HG02759 (cell line): ENCODE measurements around the gene ULK1.
A peak's percentile ranks its signal among the peaks of the same experiment; 100 is the strongest.
"Not testable (repeated sequence)": the region's sequence is repeated elsewhere in the genome, so short reads cannot be mapped to it uniquely, and the experiment has no call there.

Experiments used
- ATAC-seq: cut with Tn5 transposase; IDR thresholded peaks from one replicate; pipeline ENCODE4 v1.9.1; 2021; ENCODE audit warnings: mild to moderate bottlenecking, moderate library complexity; ENCODE audit not compliant: unreplicated experiment

ULK1 gene

GRCh38 chr12:131885543-131886057, 8.8 kb upstream of the ULK1 start:
- no peak for ATAC-seq

DNA sequence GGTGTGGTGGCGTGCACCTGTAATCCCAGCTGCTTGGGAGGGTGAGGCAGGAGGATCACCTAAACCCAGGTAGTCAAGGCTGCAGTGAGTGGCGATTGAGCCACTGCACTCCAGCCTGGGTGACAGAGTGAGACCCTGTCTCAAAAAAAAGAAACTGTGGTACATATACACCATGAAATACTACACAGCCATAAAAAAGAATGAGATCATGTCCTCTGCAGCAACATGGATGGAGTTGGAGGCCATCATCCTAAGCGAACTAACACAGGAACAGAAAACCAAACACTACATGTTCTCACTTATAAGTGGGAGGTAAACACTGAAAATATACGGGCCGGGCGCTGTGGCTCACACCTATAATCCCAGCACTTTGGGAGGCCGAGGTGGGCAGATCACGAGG, 2.7 kb upstream of the ULK1 start:
- not testable (repeated sequence) for ATAC-seq

- ATAC-seq: no peak
Measured at GRCh38 chr12:131892711-131893604, 1.5 kb upstream of the ULK1 start.

GRCh38 chr12:131893605-131894312, 663 bp upstream of the ULK1 start:
- no peak for ATAC-seq

DNA sequence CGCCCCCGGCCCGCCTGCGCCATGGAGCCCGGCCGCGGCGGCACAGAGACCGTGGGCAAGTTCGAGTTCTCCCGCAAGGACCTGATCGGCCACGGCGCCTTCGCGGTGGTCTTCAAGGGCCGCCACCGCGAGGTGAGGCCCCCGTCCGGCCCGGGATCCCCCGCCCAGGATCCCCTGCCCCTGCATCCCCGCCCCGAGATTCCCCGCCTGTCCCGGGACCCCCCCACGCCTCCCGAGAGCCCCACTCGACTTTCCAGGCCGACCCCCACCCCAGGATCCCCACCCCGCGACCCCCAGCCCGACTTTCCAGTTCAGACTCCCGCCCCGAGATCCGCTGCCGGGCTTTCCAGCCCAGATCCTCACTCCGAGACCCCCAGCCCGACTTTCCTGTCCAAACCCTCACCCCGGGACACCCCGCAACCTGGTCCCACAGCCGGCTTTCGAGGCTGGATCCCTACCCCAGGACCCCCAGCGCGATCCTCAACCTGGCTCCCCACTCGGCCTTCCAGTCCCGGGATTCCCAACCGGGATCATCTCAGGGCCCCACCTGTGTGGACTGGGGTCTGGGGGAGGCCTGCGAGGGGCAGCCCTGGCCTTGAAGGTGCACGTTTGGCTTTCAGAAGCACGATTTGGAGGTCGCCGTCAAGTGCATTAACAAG, 688 bp downstream of the ULK1 start:
- ATAC-seq: no peak

DNA sequence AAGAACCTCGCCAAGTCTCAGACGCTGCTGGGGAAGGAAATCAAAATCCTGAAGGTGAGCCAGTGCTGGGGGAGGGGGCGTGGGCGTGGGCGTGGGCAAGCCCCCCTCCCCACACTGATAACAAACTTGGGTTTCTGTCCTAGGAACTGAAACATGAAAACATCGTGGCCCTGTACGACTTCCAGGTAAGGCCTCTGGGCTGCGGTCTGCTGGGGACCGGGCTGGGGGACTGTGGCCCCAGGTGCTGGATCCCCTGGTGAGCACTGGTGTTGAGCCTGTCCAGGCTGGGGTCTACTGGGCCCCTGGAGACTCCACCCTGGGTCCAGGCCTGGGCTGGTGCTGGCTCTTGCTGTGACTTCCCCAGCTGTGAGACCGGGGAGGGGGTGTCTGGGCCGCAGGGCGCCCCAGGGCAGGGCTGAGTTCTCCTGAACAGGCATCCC, 1.2 kb downstream of the ULK1 start:
- no peak for ATAC-seq

GRCh38 chr12:131896080-131896810, 1.8 kb downstream of the ULK1 start:
- peak; percentile 68 for ATAC-seq

DNA sequence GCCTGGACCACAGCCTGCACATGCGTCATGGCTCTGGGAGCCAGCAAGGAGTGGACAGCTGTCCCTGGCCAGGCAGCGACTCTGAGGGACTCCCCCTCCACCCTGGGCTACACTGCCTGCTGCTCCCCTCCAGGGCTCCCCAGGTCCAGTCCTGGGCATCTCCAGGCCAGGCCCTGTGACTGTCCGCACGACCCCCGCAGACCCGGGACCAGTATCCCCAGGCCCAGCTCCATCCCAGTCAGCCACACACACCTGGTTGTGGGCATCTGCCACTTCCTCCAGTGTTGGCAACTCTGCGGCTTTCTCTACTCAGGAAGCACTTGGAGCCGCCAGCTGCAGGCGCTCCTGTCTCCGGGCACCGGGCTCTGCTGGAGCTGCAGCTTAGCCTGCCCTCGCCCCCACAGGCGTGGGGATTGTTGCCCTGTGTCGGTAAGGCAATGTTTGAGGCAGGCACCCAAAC, 2.4 kb downstream of the ULK1 start:
- no peak for ATAC-seq

DNA sequence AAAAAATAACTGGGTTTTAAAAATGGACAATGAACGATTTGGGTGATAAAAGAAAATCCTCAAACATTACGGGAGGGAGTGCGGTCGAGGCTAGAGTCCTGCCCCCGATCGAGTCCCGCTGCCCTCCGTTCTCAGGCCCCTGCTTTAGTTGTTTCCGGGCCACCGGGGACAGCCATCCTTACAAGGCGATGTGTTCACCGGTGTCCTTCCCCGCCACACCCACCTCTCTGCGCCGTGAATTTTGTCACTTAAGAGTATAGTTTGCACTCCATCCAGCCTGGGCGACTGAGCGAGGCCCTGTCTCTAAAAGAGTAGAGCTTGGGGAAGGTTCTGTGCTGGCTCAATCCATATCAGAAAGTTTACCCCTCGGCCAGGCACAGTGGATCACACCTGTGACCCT, 2.9 kb downstream of the ULK1 start:
- no peak for ATAC-seq

GRCh38 chr12:131897875-131898274, 3.5 kb downstream of the ULK1 start:
- ATAC-seq: no peak

DNA sequence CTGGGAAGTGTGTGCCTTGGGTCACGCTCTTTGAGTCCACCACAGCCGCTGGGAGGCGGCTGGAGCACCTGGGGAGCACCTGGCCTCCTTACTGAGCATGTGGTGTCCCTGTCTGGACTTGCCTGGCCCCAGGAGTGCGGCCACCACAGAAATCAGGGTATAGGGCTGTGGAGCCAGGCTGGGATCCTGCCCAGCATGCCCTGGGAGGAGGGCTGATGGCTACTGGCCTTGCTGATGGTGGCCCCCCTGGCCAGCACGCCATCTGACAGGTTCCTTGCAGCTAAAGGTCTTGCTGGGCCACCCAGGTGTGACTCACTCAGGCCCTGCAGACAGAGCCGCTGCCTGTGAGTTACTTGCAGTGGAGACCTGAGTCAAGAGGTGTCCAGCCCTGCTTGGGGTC, 6.0 kb downstream of the ULK1 start:
- ATAC-seq: no peak

GRCh38 chr12:131901431-131902331, 7.3 kb downstream of the ULK1 start:
- no peak for ATAC-seq

GRCh38 chr12:131902332-131903241, 8.2 kb downstream of the ULK1 start:
- ATAC-seq: no peak

DNA sequence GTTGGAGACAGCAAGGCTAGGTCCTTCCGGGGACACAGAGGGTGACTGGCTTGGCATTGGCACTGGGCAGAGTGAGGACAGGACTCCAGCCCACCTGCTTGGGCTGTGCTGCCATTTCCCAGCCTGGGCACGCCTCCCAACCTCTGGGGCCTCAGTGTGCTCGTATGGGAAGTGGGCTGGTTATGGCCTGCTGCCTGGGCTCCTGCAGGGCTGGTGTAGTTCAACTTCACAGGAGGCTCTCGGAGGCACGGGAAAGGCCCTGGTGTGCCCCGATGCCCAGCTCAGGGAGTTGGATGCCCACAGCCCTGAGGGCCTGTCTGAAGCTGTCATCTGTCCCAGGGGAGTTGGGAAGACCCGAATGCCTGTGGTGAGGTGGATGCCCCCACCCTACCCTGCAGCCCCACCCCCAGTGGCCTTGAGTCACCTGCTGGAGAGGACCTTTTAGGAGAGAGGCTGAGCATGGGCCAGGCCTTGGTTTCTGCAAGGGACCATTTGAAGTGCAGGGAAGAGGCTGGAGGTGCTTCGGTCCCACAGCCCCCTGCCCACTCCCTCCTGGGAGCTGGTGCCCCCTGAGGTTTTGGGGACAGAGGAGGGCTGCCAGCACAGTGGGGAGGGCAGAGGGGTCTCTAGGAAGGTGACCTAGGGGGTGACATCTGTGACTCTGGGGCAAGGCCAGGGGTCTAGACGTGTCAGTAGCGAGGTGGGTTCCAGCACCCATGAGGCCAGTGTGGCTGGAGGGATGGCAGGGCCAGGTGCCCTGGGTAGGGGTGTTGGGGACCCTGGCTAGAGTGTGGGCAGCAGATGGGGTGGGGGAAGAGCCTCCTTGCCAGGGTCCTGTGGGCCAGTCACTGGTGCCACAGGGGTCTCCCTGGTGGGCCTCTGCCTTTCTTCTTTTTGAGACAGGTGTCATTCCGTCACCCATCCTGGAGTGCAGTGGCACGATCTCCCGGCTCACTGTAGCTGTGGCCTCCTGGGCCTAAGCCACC, 9.1 kb downstream of the ULK1 start:
- ATAC-seq: no peak

- ATAC-seq: no peak
Measured at GRCh38 chr12:131904346-131904745, 9.9 kb downstream of the ULK1 start.

GRCh38 chr12:131905081-131905629, 10.7 kb downstream of the ULK1 start:
- ATAC-seq: no peak

DNA sequence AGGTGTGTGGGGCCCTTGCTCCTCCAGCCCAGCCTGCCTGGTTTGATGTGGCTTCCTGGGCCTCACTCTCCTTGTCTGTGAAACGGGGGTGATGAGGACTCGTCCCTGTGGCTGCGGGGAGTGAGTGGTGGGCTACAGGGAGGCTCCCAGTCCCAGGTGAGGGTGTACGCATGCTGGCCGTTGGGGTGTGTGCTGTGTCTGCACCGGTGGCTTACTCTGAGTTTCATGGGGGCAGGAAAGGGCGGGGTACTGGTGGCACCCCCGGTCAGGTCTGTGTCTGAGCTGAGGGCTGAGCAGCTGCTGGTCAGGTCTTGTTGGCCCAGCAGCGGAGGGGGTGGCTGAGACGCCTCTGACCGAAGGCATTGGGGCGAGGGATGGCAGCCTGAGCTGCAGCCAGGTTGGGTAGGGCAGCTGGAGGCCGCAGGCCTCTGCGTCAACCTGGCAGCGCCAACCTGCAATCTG, 11.2 kb downstream of the ULK1 start:
- ATAC-seq: no peak
